ENCODE measurements around the gene SNRK.

DNA sequence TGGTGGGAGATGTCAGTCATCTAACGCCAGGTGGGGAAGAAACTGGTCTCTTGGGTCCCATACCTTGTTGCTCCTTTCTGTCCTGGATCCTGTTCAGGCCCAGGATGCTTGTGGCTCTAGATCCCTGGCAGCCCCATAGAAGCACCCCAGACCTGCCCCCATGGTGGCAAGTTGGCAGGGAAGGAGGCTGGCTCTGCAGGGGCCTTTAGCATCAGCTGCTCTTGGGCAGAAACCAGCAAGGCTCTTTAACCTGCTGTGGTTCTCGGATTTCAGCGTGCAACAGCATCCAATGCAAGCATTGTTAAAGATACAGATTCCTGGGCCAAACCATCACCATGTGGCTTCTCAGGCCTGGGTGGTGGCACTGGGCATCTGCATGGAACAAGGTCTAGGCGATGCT, 75.8 kb downstream of the SNRK start:
- TF ChIP-seq, protein P1, sequence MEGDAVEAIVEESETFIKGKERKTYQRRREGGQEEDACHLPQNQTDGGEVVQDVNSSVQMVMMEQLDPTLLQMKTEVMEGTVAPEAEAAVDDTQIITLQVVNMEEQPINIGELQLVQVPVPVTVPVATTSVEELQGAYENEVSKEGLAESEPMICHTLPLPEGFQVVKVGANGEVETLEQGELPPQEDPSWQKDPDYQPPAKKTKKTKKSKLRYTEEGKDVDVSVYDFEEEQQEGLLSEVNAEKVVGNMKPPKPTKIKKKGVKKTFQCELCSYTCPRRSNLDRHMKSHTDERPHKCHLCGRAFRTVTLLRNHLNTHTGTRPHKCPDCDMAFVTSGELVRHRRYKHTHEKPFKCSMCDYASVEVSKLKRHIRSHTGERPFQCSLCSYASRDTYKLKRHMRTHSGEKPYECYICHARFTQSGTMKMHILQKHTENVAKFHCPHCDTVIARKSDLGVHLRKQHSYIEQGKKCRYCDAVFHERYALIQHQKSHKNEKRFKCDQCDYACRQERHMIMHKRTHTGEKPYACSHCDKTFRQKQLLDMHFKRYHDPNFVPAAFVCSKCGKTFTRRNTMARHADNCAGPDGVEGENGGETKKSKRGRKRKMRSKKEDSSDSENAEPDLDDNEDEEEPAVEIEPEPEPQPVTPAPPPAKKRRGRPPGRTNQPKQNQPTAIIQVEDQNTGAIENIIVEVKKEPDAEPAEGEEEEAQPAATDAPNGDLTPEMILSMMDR (IDR thresholded peaks at IDR 0.05) = no peak
- TF ChIP-seq EP300 (IDR thresholded peaks at IDR 0.05) (no peak), POLR2A (IDR thresholded peaks at IDR 0.05; ENCODE audit: low read depth) (no peak)

Measured in esophagus muscularis mucosa (tissue), 4 donors.